ENCODE data around the gene IL1R1.

IL1R1 gene

GRCh38 chr2:102226612-102227391, 84.3 kb downstream of the IL1R1 start:
- TF ChIP-seq CTCF (IDR thresholded peaks at IDR 0.05; ENCODE audit: low read depth, low read length) (no peak), POLR2A (IDR thresholded peaks at IDR 0.05; ENCODE audit: extremely low read depth, insufficient read length) (no peak), MAX (IDR thresholded peaks at IDR 0.05; ENCODE audit: low read depth, low read length) (no peak), MYC (IDR thresholded peaks at IDR 0.05; ENCODE audit: low read depth, low read length) (no peak)
- DNase-seq (ENCODE audit: low read depth) = no peak
- H3K4me3 ChIP-seq (ENCODE audit: low read depth, low read length) = no peak overlapping the region

- no peak overlapping the region for H3K4me3 ChIP-seq (ENCODE audit: low read depth, low read length)
- DNase-seq (ENCODE audit: low read depth) = no peak
- no peak for TF ChIP-seq POLR2A (IDR thresholded peaks at IDR 0.05; ENCODE audit: extremely low read depth, insufficient read length)
- no peak for TF ChIP-seq MYC (IDR thresholded peaks at IDR 0.05; ENCODE audit: low read depth, low read length)
- TF ChIP-seq CTCF (IDR thresholded peaks at IDR 0.05; ENCODE audit: low read depth, low read length) = no peak
- no peak for TF ChIP-seq MAX (IDR thresholded peaks at IDR 0.05; ENCODE audit: low read depth, low read length)
Observed at GRCh38 chr2:102229141-102229769, 86.7 kb downstream of the IL1R1 start.
